Measurements from ENCODE around the gene AFAP1L2. TPM values are rescaled to one million over a fixed set of nuclear protein-coding genes. Genes with fewer than 3 reads are reported as not detected.
A peak's percentile ranks its signal among the peaks of the same experiment; 100 is the strongest.

Gene AFAP1L2
- total RNA-seq, 3 donors from 2014 or later: 4.2 to 43.9 (median 20.0) TPM

DNA sequence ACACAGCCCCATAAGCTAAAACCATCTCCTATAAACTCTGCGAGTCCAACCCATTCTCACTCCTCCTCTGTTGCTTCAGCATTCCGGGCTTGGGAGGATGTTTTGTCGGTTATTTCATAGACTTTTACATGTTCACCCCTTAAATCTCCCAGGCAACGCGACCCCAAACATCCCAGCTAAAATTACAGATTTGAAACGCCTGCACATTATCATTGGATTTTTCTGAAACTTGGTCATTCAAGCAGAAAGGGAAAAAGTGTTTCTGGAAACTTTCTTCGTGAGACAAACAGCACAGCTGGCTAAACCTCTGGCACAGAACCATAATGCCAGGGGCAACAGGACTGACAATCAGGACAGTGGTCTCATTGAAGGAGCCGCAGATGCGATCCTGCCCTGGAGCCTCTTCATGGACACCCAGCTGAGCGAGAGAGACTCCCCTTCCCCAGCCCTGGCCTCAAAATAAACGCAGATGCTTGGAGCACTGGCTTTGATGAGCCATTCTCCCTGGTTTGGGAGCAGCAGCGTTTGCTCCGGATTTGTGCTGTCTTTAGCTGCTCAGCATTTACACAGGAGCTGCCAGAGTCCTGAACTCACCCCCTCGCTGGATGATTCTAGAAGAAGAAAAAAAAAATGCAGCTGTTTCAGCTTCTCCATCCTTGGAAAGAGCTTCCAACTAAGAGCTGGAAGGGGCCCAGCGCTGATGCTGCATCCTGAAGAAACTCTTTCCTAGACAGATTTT, 30.1 kb downstream of the AFAP1L2 start:
- intact Hi-C loops (cut with DNase I; ENCODE audit: low total_unique reads): loop anchor here (5.0 kb wide), 1 partner anchor 52 kb away; no protein-coding TSS in a partner anchor
- H3K27ac ChIP-seq: peak overlapping the region; percentile 70 to 82
- H3K4me1 ChIP-seq: peaks cover 0 to 22% of the 10 kb centered on the region in 2 donors
- H3K4me3 ChIP-seq: peak overlapping the region in 1 of 3 donors; percentile 2
- H3K9me3 ChIP-seq: no peaks in the 10 kb centered on the region
- TF ChIP-seq, protein P1, sequence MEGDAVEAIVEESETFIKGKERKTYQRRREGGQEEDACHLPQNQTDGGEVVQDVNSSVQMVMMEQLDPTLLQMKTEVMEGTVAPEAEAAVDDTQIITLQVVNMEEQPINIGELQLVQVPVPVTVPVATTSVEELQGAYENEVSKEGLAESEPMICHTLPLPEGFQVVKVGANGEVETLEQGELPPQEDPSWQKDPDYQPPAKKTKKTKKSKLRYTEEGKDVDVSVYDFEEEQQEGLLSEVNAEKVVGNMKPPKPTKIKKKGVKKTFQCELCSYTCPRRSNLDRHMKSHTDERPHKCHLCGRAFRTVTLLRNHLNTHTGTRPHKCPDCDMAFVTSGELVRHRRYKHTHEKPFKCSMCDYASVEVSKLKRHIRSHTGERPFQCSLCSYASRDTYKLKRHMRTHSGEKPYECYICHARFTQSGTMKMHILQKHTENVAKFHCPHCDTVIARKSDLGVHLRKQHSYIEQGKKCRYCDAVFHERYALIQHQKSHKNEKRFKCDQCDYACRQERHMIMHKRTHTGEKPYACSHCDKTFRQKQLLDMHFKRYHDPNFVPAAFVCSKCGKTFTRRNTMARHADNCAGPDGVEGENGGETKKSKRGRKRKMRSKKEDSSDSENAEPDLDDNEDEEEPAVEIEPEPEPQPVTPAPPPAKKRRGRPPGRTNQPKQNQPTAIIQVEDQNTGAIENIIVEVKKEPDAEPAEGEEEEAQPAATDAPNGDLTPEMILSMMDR (IDR thresholded peaks at IDR 0.05): no peak
- TF ChIP-seq POLR2A (IDR thresholded peaks at IDR 0.05): no peak
- no peak for TF ChIP-seq POLR2AphosphoS5 (IDR thresholded peaks at IDR 0.05)
- no peaks in the 10 kb centered on the region for H3K27me3 ChIP-seq
- DNase-seq (ENCODE audit: low spot score in 2 of 2): no peak
- H3K36me3 ChIP-seq: no peaks in the 10 kb centered on the region

- no peak for DNase-seq (ENCODE audit: low spot score in 2 of 2)
- Histone ChIP-seq H3K36me3 (no peaks in the 10 kb centered on the region), H3K4me1 (peaks cover 0 to 22% of the 10 kb centered on the region in 2 donors), H3K9me3 (no peaks in the 10 kb centered on the region), H3K27me3 (no peaks in the 10 kb centered on the region), H3K27ac (peak overlapping the region; percentile 70 to 82), H3K4me3 (peak overlapping the region in 1 of 3 donors; percentile 2)
- intact Hi-C loops (cut with DNase I; ENCODE audit: low total_unique reads): loop anchor here (5.0 kb wide), 1 partner anchor 51 kb away; no protein-coding TSS in a partner anchor
- TF ChIP-seq POLR2A (IDR thresholded peaks at IDR 0.05) (no peak), POLR2AphosphoS5 (IDR thresholded peaks at IDR 0.05) (no peak)
- TF ChIP-seq, protein P1 (IDR thresholded peaks at IDR 0.05): no peak
Observed at GRCh38 chr10:114373631-114374030, 30.7 kb downstream of the AFAP1L2 start.

GRCh38 chr10:114372995-114373394, 31.3 kb downstream of the AFAP1L2 start:
- Histone ChIP-seq H3K4me1 (peaks cover 0 to 22% of the 10 kb centered on the region in 2 donors), H3K27ac (peak overlapping the region in 1 of 2 donors; percentile 10)

GRCh38 chr10:114372179-114372578, 32.1 kb downstream of the AFAP1L2 start:
- Histone ChIP-seq H3K4me1 (peaks cover 2 to 21% of the 10 kb centered on the region in 2 donors), H3K27me3 (no peaks in the 10 kb centered on the region), H3K4me3 (no peak overlapping the region), H3K27ac (peak overlapping the region in 1 of 2 donors; percentile 22), H3K36me3 (no peaks in the 10 kb centered on the region), H3K9me3 (no peaks in the 10 kb centered on the region)
- intact Hi-C loops (cut with DNase I; ENCODE audit: low total_unique reads): loop anchor here (5.0 kb wide), 1 partner anchor 50 kb away; no protein-coding TSS in a partner anchor
- no peak for DNase-seq (ENCODE audit: low spot score in 2 of 2)
- TF ChIP-seq, protein P1 (IDR thresholded peaks at IDR 0.05): no peak
- TF ChIP-seq POLR2A (IDR thresholded peaks at IDR 0.05) (no peak), POLR2AphosphoS5 (IDR thresholded peaks at IDR 0.05) (no peak)

More at GRCh38 chr10:114372995-114373394, 31.3 kb downstream of the AFAP1L2 start:
- intact Hi-C loops (cut with DNase I; ENCODE audit: low total_unique reads): loop anchor here (5.0 kb wide), 1 partner anchor 51 kb away; no protein-coding TSS in a partner anchor
- H3K9me3 ChIP-seq: no peaks in the 10 kb centered on the region
- no peaks in the 10 kb centered on the region for H3K36me3 ChIP-seq
- no peaks in the 10 kb centered on the region for H3K27me3 ChIP-seq
- H3K4me3 ChIP-seq: no peak overlapping the region
- TF ChIP-seq POLR2A (IDR thresholded peaks at IDR 0.05): no peak
- TF ChIP-seq, protein P1 (IDR thresholded peaks at IDR 0.05): no peak
- TF ChIP-seq POLR2AphosphoS5 (IDR thresholded peaks at IDR 0.05): no peak
- DNase-seq (ENCODE audit: low spot score in 2 of 2): no peak

DNA sequence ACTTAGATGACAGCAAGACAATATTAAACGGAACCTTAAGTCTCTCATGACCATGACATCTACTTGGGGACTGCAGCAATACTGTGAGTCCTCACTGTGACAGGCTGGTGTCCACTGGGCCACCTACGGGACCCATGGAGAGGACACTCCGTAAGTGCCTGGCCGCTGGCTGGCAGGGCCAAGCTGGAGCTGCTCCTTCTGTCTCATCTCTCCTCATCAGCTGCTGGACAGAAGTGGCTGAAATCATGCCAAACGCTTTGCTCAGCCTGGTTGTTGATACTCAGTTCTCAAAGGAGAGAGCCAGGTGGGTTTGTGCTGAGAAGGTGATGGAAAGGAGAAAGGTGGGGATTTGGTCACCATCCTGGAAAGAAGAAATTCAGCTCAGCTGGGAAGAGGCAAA, 33.3 kb downstream of the AFAP1L2 start:
- TF ChIP-seq POLR2A (IDR thresholded peaks at IDR 0.05): no peak
- TF ChIP-seq POLR2AphosphoS5 (IDR thresholded peaks at IDR 0.05): no peak
- TF ChIP-seq, protein P1 (IDR thresholded peaks at IDR 0.05): no peak
- H3K36me3 ChIP-seq: no peaks in the 10 kb centered on the region
- H3K4me1 ChIP-seq: peaks cover 5 to 13% of the 10 kb centered on the region in 2 donors
- H3K27me3 ChIP-seq: no peaks in the 10 kb centered on the region
- H3K27ac ChIP-seq: no peak overlapping the region
- no peak for DNase-seq (ENCODE audit: low spot score in 2 of 2)
- no peak overlapping the region for H3K4me3 ChIP-seq
- intact Hi-C loops (cut with DNase I; ENCODE audit: low total_unique reads): loop anchor here (5.0 kb wide), 1 partner anchor 49 kb away; no protein-coding TSS in a partner anchor
- H3K9me3 ChIP-seq: no peaks in the 10 kb centered on the region
